Cardiac muscle cell (in vitro differentiated cells and primary cell): Measurements from ENCODE around the gene BRDT. TPM values are rescaled to one million over a fixed set of nuclear protein-coding genes. Genes with fewer than 3 reads are reported as not detected.
A peak's percentile ranks its signal among the peaks of the same experiment; 100 is the strongest.
"Not testable (repeated sequence)": the region's sequence is repeated elsewhere in the genome, so short reads cannot be mapped to it uniquely, and the experiment has no call there.

Experiments
- DNase-seq, 2 donors: peaks; one replicate each; pipeline versions ENCODE4 v3.0.0 to v3.0.0-alpha.2; 2010 to 2017; ENCODE audit warnings: low read depth in 1 of 2, low spot score in 1 of 2
- H3K27ac ChIP-seq: fragments of 200-600 bp; sonication (generic); 2 replicates; pipeline ENCODE4 v1.5.1; 2016
- H3K27me3 ChIP-seq: fragments of 200-600 bp; sonication (generic); 2 replicates; pipeline ENCODE4 v1.6.0; 2016; ENCODE audit warnings: control low read depth
- H3K36me3 ChIP-seq: fragments of 200-600 bp; sonication (generic); 2 replicates; pipeline ENCODE4 v1.5.1; 2016; ENCODE audit warnings: control low read depth
- H3K4me1 ChIP-seq: fragments of 200-600 bp; sonication (generic); 2 replicates; pipeline ENCODE4 v1.8.1; 2017; ENCODE audit warnings: low read depth, mild to moderate bottlenecking, mixed run types
- H3K4me3 ChIP-seq: fragments of 200-600 bp; sonication (generic); 2 replicates; pipeline ENCODE4 v1.5.1; 2016; ENCODE audit warnings: mild to moderate bottlenecking
- H3K9me3 ChIP-seq: fragments of 200-600 bp; sonication (generic); 2 replicates; pipeline ENCODE4 v1.5.1; 2017; ENCODE audit warnings: low read depth, mild to moderate bottlenecking, control low read depth
- CTCF ChIP-seq: IDR thresholded peaks from 2 replicates; pipeline ENCODE4 v1.5.1; 2012; ENCODE audit warnings: low read depth, mild to moderate bottlenecking, low read length
- polyA plus RNA-seq: library from polyadenylated mRNA; unstranded; fragments of >200 nt; fragmentation: Nextera tagmentation; extraction: Ambion mirVana; gene quantifications from 2 replicates; pipeline ENCODE4 v1.2.1, GENCODE V29; 2016
- total RNA-seq: library from RNA; depleted of rRNA; stranded (reverse); fragments of >200 nt; gene quantifications from 2 replicates; pipeline ENCODE4 v1.2.3, GENCODE V29; 2016

Gene BRDT
- total and polyA plus RNA-seq, 2 experiments from 2014 or later = not detected

DNA sequence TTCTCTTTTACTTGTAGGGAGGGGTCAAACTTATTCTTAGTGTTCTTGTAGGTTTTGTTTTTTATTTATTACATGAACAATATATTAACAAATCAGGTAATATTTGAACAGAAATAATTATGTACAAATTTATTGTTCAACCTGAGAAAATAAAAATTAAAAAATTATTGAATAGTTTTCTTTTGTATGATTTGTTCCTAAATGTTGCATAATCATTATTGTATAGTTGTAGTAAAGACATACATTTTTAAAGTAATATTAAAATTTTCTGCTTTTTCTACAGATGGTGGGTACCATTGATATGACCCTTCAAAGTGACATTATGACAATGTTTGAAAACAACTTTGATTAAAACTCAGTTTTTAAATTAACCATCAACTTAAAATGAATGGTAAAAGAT, 64.7 kb downstream of the BRDT start:
- Histone ChIP-seq H3K9me3 (no peaks in the 10 kb centered on the region), H3K27ac (no peak overlapping the region), H3K4me1 (no peaks in the 10 kb centered on the region), H3K27me3 (no peaks in the 10 kb centered on the region), H3K36me3 (no peaks in the 10 kb centered on the region), H3K4me3 (no peak overlapping the region)
- TF ChIP-seq CTCF = no peak
- DNase-seq = no peak

DNA sequence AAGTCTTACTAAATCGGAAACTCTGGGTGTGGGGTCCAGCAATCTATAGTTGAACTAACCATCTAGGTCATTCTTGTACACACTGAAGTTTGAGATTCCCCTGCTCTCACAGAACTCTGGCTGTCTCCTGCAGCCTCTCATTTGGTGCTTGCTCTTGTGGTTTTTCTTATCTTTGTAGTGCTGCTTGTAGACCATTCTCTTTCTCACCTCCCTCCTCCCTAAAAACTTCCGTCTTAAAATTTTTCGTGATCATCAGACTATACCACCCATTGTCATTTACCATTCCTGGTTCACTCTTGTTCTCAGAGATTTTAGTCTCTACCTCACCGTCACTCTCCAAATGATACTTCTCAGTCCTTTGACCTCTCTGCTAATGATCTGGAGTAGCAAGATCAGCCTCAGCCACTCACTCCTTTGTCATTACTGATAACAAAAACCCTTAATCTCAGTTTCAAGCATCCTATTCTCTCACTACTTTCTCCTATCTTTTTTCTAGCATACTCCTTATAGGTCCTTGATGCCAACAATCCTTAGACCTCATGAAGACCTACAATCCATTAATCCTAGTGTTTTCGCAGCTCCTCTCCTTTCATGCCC, 67.6 kb downstream of the BRDT start:
- no peak overlapping the region for H3K27ac ChIP-seq
- H3K4me3 ChIP-seq = no peak overlapping the region
- H3K36me3 ChIP-seq = no peaks in the 10 kb centered on the region
- H3K4me1 ChIP-seq = no peaks in the 10 kb centered on the region
- no peaks in the 10 kb centered on the region for H3K9me3 ChIP-seq
- no peak for TF ChIP-seq CTCF
- no peaks in the 10 kb centered on the region for H3K27me3 ChIP-seq
- no peak for DNase-seq

DNA sequence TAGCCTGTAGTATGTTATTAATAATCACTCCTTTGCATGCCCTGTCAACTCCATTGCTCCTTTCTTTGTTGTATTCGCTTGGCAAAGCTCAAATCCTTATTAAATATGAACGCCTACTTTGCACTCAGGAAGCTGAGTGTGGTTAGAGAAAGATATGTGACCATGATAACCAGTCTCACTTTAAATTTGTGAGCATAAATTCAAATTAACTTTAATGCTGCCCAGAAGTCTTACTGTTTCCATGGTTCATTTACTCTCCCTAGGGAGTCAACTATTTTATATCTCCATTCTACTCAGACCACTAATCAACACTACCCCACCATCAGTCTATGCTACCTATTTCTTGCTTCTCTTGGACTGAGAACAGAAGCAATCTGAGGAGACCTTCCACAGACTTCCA, 68.5 kb downstream of the BRDT start:
- TF ChIP-seq CTCF = no peak
- Histone ChIP-seq H3K4me1 (no peaks in the 10 kb centered on the region), H3K9me3 (no peaks in the 10 kb centered on the region), H3K4me3 (no peak overlapping the region), H3K27ac (no peak overlapping the region), H3K36me3 (no peaks in the 10 kb centered on the region), H3K27me3 (no peaks in the 10 kb centered on the region)
- no peak for DNase-seq

DNA sequence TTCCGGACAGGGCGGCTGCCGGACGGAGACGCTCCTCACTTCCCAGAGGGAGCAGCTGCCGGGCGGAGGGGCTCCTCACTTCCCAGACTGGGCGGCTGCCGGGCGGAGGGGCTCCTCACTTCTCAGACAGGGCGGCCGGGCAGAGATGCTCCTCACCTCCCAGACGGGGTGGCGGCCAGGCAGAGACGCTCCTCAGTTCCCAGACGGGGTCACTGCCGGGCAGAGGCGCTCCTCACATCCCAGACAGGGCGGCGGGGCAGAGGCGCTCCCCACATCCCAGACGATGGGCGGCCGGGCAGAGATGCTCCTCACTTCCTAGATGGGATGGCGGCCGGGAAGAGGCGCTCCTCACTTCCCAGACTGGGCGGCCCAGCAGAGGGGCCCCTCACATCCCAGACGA, 76.8 kb downstream of the BRDT start:
- peaks cover 12% of the 10 kb centered on the region for H3K27me3 ChIP-seq
- DNase-seq, H3K36me3 ChIP-seq, H3K4me3 ChIP-seq, H3K4me1 ChIP-seq, H3K27ac ChIP-seq, H3K9me3 ChIP-seq: not testable (repeated sequence)

GRCh38 chr1:92026806-92027205, 77.6 kb downstream of the BRDT start:
- H3K27ac ChIP-seq = no peak overlapping the region
- no peaks in the 10 kb centered on the region for H3K36me3 ChIP-seq
- H3K4me3 ChIP-seq = no peak overlapping the region
- TF ChIP-seq CTCF = no peak
- peaks cover 12% of the 10 kb centered on the region for H3K27me3 ChIP-seq
- no peak for DNase-seq
- no peaks in the 10 kb centered on the region for H3K9me3 ChIP-seq
- peaks cover 7% of the 10 kb centered on the region for H3K4me1 ChIP-seq

DNA sequence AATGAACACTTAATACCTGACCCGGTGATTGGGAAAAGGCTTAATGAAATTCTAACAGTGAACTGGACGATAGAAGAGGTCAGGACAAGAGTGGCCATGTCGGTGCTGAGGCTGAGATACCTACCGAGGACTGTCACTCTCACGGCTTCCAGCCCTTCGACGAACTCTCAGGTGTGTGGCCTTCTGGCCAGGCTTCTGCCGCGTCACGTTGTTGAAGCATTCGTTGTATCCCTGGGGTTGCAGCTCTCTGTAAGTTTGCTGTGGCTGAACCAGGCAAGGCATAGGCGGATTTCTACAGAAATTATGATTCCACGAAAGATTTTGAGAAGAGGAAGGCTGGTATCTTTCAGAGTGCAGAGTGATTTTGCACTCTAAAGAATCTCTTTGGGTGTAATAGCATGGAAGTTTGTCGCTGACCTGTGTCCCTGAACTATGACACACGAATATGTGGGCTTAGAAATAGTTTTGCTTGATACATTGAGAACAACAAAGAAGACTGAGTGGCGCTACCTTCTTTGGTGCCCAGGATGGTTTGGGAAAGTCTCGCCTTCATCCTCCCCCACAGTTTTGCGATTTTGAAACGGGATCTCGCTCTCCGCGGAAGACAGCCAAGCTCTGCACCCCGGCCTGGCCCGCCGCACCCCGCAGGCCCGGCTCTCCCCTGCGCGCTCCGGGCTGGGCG, 80.2 kb downstream of the BRDT start:
- Histone ChIP-seq H3K4me1 (peaks cover 7% of the 10 kb centered on the region), H3K9me3 (no peaks in the 10 kb centered on the region), H3K27me3 (peaks cover 12% of the 10 kb centered on the region), H3K4me3 (peak overlapping the region; percentile 58), H3K27ac (no peak overlapping the region), H3K36me3 (no peaks in the 10 kb centered on the region)
- DNase-seq = no peak
- TF ChIP-seq CTCF = no peak
